Measurements from ENCODE around the gene TAOK3.
"Not testable (repeated sequence)": the region's sequence is repeated elsewhere in the genome, so short reads cannot be mapped to it uniquely, and the experiment has no call there.

TAOK3 gene

GRCh38 chr12:118373616-118374015 lies 909 bp upstream of the TAOK3 start:
- DNase-seq (ENCODE audit: low read depth, low spot score), result no peak

- DNase-seq (ENCODE audit: low read depth, low spot score), result no peak
Observed at GRCh38 chr12:118371321-118372282, 1.1 kb downstream of the TAOK3 start.

- no peak for DNase-seq (ENCODE audit: low read depth, low spot score)
Observed at GRCh38 chr12:118370601-118371000, 2.1 kb downstream of the TAOK3 start.

GRCh38 chr12:118368821-118369220 lies 3.9 kb downstream of the TAOK3 start:
- DNase-seq (ENCODE audit: low read depth, low spot score), result no peak

- no peak for DNase-seq (ENCODE audit: low read depth, low spot score)
Observed at GRCh38 chr12:118361889-118362288, 10.8 kb downstream of the TAOK3 start.

GRCh38 chr12:118361092-118361404 lies 11.7 kb downstream of the TAOK3 start:
- DNase-seq (ENCODE audit: low read depth, low spot score), result no peak

GRCh38 chr12:118359541-118359915 lies 13.2 kb downstream of the TAOK3 start:
- no peak for DNase-seq (ENCODE audit: low read depth, low spot score)

GRCh38 chr12:118358612-118359540 lies 13.8 kb downstream of the TAOK3 start:
- DNase-seq (ENCODE audit: low read depth, low spot score), result no peak

GRCh38 chr12:118358008-118358359 lies 14.7 kb downstream of the TAOK3 start:
- no peak for DNase-seq (ENCODE audit: low read depth, low spot score)

- DNase-seq (ENCODE audit: low read depth, low spot score), result no peak
Observed at GRCh38 chr12:118357257-118358007, 15.3 kb downstream of the TAOK3 start.

GRCh38 chr12:118356809-118357256 lies 15.9 kb downstream of the TAOK3 start:
- DNase-seq (ENCODE audit: low read depth, low spot score), result no peak

- no peak for DNase-seq (ENCODE audit: low read depth, low spot score)
Observed at GRCh38 chr12:118355843-118356242, 16.9 kb downstream of the TAOK3 start.

- DNase-seq (ENCODE audit: low read depth, low spot score), result no peak
Observed at GRCh38 chr12:118354903-118355302, 17.8 kb downstream of the TAOK3 start.

GRCh38 chr12:118354503-118354902 lies 18.2 kb downstream of the TAOK3 start:
- not testable (repeated sequence) for DNase-seq (ENCODE audit: low read depth, low spot score)

- no peak for DNase-seq (ENCODE audit: low read depth, low spot score)
Observed at GRCh38 chr12:118353721-118354120, 19.0 kb downstream of the TAOK3 start.

- DNase-seq (ENCODE audit: low read depth, low spot score), result no peak
Observed at GRCh38 chr12:118350908-118351559, 21.7 kb downstream of the TAOK3 start.

GRCh38 chr12:118347916-118348315 lies 24.8 kb downstream of the TAOK3 start:
- DNase-seq (ENCODE audit: low read depth, low spot score), result no peak

- no peak for DNase-seq (ENCODE audit: low read depth, low spot score)
Observed at GRCh38 chr12:118346895-118347294, 25.8 kb downstream of the TAOK3 start.

GRCh38 chr12:118345355-118345754 lies 27.4 kb downstream of the TAOK3 start:
- no peak for DNase-seq (ENCODE audit: low read depth, low spot score)

GRCh38 chr12:118344829-118345228 lies 27.9 kb downstream of the TAOK3 start:
- DNase-seq (ENCODE audit: low read depth, low spot score), result no peak

GRCh38 chr12:118342090-118342489 lies 30.6 kb downstream of the TAOK3 start:
- DNase-seq (ENCODE audit: low read depth, low spot score), result no peak
